GM18502 (cell line): ENCODE results near the gene PHKG2.

Experiments
- ATAC-seq: cut with Tn5 transposase; IDR thresholded peaks from one replicate; pipeline ENCODE4 v1.9.1; 2021; ENCODE audit warnings: mild to moderate bottlenecking; ENCODE audit not compliant: unreplicated experiment, poor library complexity

PHKG2 gene

DNA sequence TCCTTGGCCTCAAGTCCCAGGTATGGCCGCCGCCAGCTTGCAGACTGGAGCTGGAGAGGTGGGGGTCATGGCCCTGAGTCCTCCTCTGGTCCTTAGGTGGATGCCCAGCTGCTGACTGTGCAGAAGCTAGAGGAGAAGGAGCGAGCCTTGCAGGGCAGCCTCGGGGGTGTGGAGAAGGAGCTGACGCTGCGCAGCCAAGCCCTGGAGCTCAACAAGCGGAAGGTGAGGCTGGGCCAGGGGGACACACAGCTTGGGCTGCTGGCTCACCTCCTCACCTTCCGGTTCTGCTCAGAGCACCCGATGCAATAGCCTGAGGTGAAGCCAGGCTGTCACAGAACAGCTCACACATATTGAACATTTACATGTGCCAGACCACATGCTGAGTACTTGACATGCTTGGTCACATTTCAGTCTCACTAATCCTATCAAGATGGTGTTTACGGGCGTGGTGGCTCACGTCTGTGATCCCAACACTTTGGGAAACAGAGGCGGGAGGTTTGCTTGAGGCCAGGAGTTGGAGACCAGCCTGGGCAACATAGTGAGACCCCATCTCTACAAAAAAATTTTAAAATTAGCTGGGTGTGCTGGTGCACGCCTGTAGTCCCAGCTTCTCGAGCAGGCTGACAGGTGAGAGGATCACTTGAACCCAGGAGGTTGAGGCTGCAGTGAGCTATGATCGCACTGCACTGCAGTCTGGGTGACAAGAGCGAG, 21.3 kb downstream of the PHKG2 start:
- no peak for ATAC-seq

DNA sequence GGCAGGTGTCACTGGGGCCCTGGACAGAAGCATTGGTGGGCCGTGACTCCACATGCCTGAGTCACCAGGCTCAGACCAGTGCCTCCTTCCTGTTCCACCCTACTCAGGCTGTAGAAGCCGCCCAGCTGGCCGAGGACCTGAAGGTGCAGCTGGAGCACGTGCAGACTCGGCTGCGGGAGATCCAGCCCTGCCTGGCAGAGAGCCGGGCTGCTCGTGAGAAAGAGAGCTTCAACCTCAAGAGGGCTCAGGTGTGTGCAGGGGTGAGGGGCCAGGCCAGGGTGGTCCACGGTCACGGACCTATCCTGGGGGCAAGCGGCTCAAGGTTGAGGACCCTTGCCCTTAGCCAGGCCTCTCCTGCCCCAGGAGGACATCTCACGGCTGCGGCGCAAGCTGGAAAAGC, 23.5 kb downstream of the PHKG2 start:
- ATAC-seq = no peak

DNA sequence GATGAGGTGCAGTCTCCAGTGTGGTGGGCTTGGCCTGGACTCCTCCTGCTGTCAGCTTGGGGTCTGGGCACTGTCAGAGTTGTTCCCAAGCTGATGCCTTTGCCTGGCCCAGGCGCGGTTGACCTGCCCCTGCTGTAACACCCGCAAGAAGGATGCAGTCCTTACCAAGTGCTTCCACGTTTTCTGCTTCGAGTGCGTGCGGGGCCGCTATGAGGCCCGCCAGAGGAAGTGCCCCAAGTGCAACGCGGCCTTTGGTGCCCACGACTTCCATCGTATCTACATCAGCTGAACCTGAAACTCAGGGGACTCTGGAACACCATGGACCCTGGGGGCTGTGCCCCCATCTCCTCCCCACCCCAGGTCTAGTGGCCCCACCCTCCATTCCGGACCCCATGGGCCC, 25.6 kb downstream of the PHKG2 start:
- ATAC-seq = no peak

DNA sequence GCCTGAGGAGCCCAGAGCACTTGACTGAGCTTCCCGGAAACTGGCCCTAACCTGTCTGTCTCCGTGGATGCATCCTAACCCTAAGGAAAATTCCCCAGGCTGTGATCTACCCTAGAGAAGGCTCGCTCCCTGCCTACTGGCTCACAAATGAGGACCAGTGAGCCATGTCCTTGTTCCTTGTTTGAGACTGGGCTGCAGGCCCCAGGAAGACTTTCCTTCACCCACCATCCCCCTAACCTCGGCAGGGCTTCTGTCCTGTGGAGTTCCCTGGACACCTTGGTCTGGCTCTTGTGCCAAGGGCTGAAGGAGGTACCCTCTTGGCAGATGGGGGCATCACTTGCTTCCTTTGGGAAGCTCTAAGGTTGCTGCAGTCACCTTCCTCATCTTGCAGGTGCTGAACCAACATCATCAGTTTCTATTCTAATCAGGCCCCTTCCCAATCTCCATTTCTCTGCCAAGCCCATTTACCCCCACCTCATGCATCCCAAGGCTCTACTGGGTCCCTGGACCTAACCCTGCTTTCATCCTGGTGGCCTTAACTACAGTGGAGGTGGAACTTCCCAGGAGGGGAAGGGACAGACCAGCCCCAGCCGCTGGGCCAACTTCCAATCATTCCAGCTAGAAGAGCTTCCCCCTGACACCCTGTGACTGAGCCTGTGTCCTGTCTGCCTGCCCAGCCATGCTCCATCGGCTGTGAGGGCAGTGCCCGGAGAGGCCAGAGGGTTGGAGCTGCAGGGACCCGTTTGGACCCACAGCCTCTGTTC, 26.3 kb downstream of the PHKG2 start:
- ATAC-seq = no peak

DNA sequence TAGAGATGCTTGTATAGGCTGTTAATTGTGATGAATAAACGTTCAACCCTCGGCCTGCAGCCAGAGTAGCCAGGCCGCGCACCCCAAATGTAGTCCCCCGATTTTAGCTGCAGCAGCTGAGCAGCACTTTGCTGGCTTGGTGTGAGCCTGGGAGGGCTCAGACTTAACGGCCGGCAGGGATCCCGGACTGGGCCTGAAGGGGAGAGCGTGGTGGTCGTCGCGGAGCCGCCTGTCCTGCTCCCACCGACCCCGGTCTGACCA, 26.8 kb downstream of the PHKG2 start:
- no peak for ATAC-seq

DNA sequence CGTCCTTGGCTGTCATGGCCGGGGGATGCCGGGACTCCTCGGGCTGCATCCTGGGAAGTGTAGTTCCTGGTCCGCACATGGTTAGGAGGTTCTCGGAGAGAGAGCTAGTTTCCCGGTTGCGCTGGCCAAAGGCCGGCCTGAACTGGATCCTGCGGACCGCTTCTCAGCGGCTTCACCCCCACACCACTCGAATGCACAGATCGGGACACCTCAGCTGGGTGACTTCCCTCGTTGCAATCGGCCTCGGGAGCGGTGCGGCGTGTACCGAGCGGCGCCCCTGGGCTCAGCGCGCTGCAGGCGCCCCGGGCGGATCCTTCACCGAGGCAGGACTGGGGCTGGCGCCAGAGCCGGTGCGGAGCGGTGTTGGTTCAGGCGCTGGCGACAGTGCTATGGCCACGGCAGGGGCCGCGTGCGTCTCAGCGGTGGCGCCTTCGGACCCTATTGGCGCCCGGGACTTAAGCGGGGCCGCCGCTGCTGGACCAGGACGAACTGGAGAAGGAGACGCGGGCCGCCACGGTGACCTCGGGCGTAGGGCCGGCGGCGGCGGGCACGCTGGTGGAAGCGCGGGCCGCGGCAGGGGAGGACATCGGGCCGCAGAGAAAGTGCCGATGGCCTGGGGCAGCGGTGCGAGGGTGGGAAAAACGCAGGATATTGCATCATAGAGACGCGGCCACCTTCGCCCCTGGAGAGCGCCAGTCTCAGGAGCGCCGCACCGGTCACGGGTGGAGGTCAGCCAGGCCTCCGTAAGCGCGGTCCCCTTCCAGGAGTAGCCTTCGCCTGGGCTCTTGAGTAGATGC, 27.4 kb downstream of the PHKG2 start:
- peak; percentile 64 for ATAC-seq

DNA sequence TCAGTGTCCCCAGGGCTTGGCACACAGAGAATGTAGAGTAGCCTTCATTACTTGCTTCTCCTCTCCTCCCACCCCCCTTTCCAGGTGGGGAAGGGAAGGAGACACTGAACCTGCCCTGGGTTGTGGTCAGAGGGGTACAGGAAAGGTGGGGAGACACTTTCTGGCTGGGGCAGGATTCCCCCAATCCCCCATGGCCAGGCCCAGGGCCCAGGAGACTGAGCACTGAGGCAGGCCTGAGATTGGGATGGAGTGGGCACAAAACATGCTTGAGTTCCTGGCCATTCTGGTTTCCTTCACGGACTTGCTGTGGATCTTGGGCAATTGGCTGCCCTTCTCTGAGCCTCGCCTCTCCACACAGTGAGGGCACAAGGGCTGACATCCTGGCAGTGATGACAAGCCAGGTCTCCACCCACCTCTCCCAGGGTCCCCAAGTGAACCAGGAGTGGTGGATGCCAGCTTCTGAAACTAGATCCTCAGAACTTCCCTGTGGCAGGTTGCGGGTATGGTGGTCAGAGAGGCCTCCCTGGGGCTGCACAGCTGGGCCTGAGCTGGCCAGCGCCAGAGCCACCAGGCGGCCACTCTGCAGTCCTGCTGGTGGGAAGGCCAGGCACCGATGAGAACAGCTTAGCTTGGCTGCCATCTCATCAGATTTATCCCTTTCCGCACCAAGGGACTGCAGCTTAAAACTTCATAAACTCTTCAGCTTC, 29.5 kb downstream of the PHKG2 start:
- ATAC-seq = no peak

DNA sequence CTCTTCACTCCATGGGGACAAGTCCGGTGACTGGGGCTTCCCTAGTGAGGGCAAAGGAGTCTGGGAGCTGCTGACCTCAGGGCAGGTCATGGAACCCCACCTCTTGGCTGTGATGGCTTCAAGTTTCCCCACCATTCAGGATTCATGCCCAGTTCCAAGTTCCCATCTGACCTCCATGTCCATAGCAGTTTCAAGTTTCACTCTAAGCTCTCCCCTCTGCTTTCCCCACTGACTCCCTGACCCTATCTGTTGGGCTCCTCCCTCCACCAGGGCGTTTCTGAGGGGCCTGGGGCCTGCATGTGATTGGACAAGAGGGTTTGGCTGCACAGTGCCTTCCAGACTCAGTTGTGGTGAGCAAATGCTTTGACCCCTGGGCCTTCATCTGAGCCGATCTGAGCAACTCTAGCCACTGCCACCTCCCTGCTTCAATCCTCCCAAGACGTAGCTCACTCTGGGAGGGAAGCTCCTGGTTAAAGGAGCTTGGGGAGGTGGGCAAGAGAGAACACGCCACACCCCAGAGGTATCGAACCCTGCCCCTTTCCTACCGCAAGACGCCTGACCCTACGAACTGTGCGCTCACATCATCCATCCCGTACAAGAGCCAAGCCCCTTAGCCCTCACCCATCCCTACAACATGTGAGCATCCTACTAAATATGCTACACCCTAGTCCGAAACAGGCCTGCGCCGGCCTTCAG, 30.5 kb downstream of the PHKG2 start:
- ATAC-seq = no peak

DNA sequence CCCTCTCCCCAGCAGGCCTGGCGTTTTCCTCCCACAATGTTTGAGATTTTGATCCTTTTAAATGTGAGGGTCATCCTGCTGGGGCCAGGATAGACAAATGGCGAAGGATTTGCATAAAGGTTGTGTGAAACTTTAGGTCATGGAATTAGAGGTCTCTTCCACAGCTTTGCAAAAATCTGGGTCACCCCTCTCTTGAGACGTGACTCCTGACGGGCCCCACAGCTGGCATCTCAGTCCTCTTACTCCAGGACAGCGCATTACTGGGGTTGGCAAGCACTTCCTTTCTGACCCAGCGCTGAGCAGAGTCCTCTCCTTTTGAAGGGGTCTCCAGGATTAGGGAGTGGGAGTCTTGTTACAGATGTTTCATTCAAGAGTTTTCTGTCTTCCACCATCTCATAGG, 31.4 kb downstream of the PHKG2 start:
- ATAC-seq = no peak

DNA sequence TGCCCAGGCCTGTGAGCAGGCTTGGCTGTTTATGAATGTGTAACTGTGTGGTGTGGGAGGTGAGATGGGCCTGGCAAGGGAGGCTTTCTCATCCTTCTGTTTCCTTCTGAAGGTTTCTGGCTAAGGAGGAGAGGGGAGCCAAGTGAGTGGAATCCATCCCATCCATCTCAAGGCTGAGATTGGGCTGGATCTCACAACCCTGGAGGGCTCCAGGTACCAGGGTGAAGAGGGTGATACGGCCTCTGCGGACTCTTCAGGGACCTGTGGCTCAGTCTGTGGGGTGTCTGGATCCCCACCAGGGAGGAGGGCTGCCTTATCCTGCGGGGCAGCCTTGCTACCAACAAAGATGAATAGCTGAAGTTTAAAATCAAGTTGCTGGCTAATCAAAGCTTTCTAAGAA, 31.8 kb downstream of the PHKG2 start:
- no peak for ATAC-seq

DNA sequence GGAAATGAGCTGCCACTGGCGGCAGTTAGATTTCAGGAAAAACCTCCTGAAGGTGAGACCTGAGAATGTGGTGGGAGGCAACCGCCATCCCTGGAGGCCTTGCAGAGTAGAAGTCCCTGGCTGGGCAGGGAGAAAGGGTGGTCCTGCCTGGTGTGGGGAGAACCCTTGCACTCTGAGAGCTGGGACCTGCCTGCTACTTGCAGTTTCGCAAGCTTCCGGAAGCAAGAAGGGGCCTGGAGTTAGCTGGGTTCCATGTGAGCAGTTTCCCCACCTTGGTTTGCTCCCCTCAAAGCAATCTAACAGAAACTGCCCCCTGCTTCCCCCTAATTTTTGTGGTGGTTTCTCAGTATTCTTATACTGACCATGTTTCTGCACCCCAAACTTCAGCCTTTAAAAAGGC, 32.3 kb downstream of the PHKG2 start:
- ATAC-seq = no peak

DNA sequence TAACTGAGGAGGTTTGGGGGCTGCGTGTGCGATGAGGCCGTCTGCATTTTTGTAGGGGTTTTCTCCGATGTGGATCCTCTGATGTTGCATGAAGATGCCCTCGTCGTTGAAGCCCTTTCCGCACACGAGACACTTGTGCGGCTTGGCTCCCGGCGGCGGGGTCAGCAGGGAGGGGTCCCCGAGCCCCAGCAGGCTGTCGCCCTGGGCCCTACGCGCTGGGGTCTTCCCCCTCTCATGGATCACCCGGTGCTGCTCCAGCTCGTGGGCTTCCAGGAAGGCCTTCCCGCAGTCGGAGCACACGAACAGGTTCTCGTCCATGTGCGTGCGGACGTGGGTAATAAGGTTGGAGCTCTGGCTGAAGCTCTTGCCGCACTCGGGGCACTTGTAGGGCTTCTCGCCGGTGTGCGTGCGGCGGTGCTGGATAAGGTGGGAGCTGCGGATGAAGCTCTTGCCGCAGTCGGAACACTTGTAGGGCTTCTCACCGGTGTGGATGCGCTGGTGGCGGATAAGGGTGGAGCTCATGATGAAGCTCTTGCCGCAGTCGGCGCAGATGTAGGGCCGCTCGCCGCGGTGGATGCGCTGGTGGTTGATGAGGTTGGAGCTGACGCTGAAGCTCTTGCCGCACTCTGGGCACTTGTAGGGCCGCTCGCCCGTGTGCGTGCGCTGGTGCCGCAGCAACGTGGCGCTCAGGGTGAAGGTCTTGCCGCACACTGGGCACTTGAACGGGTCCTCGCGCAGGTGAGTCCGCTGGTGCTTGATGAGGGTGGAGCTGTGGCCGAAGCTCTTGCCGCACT, 34.5 kb downstream of the PHKG2 start:
- ATAC-seq = no peak

DNA sequence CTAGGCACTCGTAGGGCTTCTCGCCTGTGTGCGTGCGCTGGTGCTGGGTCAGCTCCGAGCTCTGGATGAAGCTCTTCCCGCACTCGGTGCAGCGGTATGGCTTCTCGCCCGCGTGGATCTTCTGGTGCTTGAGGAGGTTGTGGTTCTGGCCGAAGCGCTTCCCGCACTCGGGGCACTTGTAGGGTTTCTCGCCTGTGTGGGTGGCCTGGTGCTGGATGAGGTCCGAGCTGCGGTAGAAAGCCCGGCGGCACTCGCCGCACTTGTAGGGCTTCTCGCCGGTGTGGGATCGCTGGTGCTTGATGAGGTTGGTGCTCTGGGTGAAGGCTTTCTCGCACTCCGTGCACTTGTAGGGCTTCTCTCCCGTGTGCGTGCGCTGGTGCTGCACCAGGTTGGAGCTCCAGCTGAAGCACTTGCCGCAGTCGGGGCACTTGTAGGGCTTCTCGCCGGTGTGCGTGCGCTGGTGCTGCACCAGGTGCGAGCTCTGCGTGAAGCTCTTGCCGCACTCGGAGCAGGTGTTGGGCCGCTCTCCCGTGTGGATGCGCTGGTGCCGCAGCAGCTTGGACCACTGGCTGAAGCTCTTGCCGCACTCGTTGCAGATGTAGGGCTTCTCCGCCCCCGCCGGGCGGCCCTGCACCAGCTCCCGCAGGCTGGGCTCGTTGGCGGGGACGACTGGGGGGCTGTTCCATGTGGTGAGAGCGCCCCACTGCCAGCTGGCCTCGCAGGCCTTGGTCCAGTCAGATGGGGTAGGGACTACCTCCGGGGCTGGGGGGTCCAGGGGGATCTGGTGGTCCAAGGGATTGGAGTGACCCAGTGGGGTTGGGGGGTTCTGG, 35.3 kb downstream of the PHKG2 start:
- no peak for ATAC-seq

DNA sequence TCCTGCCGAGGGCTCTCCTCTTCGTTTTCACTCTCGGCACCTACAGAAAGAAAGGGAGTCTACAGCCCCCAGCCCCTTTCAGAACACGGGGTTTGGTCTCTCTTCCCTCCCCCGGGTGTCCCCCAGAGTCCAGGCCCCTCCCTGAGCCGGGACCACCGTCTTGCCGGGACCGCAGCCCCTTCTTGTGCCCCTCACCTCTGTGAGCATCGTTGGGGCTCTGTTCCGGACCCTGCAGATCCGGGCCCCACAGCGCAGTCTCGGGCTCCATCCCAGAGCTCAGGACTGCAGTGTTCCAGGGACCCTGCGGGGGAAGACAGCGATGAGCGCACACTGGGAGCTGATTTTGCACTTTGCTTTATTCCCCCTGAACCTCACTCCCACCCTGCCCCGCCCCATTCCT, 36.0 kb downstream of the PHKG2 start:
- no peak for ATAC-seq

DNA sequence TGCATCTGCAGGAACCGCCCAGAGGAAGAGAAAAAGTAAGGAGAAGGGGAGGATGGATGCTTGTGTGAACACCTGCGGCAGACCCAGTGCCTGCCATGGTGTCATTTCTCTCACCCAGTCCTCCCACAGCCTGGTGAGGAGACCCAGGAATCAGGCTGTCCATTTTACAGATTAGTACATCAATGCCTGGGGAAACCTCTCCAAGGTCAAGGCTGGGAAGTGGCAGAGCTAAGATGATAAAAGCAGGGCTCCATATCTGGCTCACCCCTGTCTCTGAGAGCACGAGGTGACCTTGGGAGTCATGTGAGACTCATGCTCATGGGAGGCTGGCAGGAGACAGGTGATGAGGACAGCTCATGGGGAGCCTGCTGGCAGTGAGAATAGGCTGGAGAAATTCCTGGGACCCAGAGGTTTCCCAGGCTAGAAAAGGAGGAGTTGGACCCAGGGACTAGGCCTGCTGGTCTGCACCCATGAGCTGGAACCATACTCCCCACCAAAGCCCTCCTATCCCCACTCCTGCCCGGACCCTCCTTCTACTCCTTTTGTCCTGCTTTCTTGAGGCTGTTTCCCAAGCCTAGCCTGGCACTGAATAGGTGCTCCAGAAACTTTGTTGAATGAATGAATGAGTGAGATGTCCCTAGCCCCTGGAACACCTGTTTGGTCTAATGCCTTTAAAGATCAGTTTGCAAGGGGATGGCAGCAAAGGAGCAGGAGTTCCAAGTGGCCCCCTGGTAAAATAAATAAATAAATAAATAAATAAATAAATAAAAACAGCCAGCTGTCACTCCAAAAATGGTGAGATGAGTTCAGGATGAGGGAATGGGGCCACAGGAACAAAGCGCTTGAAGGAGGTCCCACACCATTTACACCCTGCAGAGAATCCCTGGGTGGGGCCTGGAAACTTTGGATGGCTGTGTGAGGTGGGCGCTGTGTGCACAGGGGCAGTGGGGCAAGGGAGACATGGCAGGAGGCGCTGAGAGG, 37.2 kb downstream of the PHKG2 start:
- ATAC-seq = no peak

DNA sequence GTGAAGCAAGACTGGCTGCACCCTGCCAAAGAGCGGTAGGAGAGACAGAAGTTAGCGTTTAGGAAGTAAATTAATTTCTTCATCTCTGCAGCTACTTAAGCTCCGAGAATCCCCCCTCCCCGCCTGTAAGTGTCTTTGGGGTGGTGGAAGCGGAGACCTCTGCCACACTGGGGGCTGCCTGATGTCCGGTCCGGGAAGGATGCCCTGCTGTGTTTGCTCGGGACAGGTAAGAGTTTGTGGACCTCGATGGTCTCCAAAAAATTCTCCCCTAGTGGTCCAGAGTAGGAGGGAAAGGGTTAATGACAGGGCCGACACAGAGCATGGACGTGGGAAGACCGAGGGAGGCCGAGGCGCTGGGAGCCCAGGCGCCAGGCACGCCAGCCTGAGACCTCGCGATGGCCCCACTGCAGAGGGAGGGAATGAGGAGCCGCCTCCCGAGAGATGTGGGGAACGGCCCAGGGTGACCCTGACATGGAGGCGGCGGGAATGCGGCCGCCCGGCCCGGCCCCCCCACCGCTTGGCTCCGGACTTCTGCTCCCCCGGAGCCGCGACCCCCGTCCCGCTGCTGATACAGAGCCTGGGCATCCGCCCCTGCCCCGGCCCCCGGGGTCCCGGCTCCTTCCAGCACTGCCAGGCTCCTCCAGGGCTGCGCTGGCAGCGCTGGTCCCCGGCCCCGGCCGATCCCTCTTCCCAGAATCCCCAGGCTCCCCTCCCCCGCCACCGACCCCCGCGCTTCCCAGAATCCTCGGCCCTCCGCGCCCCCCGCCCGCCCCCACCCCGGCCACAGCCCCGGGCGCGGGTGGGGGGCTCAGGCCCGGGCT, 38.1 kb downstream of the PHKG2 start:
- ATAC-seq = no peak
